GM19452 (cell line): Measurements from ENCODE around the gene RPAIN.
A peak's percentile ranks its signal among the peaks of the same experiment; 100 is the strongest.
"Not testable (repeated sequence)": the region's sequence is repeated elsewhere in the genome, so short reads cannot be mapped to it uniquely, and the experiment has no call there.

Experiments used
- ATAC-seq: cut with Tn5 transposase; IDR thresholded peaks from one replicate; pipeline ENCODE4 v1.9.1; 2021; ENCODE audit not compliant: unreplicated experiment

Gene RPAIN

GRCh38 chr17:5429191-5429887, 9.4 kb downstream of the RPAIN start:
- ATAC-seq: no peak

GRCh38 chr17:5430413-5430999, 10.5 kb downstream of the RPAIN start:
- no peak for ATAC-seq

DNA sequence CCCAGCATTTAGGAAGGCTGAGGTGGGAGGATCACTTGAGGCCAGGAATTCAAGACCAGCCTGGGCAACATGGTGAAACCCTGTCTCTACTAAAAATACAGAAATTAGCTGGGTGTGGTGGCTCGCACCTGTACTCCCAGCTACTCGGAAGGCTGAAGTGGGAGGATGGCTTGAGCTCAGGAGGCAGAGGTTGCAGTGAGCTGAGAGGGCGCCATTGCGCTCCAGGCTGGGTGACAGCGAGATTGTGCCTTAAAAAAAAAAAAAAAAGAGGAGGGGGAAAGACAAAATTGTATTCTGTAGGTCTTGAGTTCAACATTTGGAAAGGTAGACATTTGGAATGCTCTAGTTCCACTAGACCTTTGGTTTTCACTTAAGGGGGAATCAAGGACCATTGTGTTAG, 11.3 kb downstream of the RPAIN start:
- not testable (repeated sequence) for ATAC-seq

- no peak for ATAC-seq
Observed at GRCh38 chr17:5431949-5432556, 12.1 kb downstream of the RPAIN start.

DNA sequence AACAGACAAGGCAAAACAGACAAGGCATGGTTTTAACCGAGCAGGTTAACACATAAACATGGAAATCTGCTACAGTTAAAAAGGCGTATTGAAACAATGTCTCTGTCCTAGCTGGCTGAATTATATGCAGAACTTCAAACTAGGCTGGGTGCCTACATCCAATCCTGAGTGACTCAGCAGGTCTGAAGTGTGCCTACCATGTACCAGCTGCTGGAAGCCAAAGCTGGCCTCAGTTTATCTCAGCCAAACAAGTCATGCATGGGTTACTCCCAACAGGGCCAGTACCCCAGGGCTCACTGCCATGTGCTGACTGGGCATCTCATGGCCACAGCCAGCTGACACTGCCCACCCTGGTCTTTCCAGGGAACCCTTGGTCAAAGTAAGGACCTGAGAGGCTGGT, 15.0 kb downstream of the RPAIN start:
- ATAC-seq: no peak

GRCh38 chr17:5435781-5436315, 15.9 kb downstream of the RPAIN start:
- not testable (repeated sequence) for ATAC-seq

- no peak for ATAC-seq
Observed at GRCh38 chr17:5437721-5438317, 17.8 kb downstream of the RPAIN start.

DNA sequence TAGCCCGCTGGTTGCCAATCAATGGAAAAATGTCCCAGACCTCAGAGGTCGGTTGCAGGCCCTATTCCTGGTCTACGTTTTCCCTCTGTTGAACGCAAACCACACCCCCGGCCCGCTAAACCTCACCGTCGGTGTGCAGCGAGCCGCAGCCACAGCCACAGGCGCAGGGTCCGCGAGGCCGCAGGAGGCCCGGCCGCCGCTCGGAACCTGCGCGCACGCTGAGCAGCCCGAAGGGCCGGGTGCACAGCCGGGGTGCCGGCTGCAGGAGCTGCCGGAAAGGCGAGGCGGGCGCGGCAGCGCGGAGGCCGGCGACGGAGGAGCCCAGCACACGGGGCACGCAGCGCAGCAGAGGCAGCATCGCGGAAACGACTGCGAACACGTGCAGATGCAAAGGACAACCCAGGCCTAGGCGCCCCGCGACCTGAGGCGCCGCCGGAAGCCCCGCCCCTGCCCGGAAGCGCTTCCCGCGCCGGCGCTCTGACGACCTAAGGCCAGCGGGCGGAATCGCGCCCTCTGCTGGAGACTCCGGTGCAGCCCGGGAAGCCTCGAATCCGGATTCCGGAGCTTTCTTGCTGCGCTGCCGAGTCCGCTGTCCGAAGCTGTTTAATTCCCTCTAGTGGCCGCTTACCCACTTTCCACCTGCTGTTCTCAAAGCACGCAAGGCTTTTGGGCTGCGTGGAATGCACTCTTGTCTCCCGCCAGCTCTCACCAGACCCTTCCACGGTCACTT, 18.9 kb downstream of the RPAIN start, which contains the start of gene C1QBP:
Gene C1QBP (minus strand): TSS at position 440 of the 730 bp plus-strand sequence. CDS start 82 bp downstream, at position 358.
- ATAC-seq: peak; percentile 79

DNA sequence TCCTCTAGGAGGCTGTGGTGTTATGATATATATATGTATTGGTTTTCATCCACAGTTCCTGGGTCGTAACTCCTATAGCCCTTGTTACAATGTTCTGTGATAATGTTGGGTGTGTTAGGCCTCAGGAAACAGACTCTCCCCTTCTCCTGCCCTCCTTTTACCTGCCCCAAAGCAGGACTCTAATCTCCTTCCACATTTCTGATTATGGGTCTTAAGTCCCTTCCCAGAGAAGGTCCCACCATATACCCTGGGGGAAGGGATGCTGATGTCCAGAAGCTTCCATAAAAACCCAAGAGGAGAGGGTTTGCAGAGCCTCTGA, 19.4 kb downstream of the RPAIN start:
- no peak for ATAC-seq

DNA sequence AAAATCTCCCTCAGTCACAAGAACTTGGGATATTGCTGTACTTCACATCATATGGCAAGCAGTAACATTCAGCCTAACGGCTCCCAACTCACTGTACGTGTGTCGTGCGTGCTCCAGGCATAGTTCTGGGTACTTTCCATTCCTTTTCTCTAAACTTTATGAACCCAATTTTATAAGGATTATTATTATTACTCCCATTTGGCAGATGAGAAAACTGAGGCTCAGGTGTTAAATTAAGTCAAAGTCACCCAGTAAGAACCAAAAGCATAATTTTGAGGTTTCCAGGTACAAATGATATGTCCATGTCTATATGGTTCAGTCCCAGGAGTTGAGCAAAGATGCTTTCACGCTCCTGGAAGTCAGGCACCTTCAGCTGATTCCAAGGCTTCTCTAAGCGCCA, 23.7 kb downstream of the RPAIN start:
- ATAC-seq: no peak

GRCh38 chr17:5444209-5444608, 24.2 kb downstream of the RPAIN start:
- no peak for ATAC-seq

- ATAC-seq: no peak
Observed at GRCh38 chr17:5446786-5447185, 26.8 kb downstream of the RPAIN start.

- ATAC-seq: no peak
Observed at GRCh38 chr17:5464717-5465507, 44.9 kb downstream of the RPAIN start.

- ATAC-seq: no peak
Observed at GRCh38 chr17:5466295-5466694, 46.3 kb downstream of the RPAIN start.

DNA sequence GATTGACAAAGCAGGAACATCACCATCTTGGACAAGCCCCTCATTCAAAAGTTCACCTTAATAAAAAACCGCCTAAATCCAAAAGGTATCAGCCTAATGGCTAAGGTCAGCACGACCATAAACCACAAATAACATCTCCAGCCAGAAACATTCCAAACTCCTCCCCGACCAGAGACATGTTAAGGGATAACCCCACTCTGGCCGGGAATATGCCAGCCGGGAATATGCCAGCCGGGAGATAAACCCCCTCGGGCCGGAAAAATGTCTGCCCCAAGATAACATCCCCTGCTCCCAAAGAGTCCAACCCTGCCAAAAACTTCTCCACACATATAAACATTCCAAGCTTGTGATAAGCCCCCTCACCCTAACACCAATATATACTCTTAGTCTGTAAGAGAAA, 47.4 kb downstream of the RPAIN start:
- no peak for ATAC-seq

DNA sequence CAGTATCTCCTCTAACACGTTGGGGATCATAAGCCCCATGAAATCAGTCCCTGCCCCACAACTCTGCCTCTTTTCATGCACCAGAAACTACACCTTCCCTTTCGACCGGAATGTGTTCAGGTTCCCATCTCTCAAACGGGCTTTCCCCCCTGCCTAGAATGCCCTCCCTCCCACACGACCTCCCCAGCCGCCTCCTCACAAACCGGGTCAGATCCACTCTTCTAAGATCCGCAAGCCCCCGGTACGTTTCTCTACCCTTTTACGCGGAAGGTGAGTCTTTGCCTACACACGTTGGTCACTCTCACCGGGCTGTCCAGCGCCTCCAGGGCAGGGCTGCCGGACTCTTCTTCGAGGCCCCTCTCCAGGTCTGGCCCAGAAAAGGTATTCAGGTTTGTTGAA, 48.1 kb downstream of the RPAIN start:
- no peak for ATAC-seq

DNA sequence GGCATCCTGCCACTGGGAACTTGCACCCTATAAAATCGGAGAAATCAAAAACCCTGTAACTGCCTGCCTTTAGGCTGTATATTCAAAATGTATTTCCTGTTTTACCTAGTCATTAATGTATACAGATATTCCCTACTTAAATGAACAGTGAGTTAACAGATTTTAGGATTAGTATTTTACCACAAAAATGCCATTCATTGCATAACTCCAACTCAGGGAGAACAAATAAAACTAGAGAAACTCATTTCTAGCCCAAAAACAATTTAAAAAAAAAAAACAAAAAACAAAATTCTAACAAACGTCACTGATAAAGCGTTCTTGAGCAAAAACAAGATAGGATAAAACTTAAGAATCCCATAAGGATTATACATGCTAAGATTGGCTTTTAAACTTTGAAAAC, 52.5 kb downstream of the RPAIN start:
- ATAC-seq: no peak

DNA sequence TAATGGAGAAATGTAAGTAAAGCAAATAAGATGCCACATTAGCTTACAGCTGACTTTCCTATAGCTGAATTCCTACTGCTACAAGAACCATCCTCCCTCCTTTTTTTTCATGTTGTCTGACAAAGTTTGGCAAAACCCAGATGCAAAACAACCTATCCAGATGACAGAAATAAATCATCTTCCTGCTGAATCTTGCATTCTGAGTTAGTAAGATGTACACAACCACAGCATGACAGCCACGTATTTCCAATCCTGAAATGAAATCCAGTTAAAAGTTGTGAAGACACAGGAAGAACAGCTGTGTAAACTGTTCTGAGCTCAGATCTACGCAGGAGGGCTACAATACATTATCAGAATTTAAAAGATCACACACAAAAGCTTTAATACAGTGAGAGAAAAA, 53.9 kb downstream of the RPAIN start:
- ATAC-seq: no peak

DNA sequence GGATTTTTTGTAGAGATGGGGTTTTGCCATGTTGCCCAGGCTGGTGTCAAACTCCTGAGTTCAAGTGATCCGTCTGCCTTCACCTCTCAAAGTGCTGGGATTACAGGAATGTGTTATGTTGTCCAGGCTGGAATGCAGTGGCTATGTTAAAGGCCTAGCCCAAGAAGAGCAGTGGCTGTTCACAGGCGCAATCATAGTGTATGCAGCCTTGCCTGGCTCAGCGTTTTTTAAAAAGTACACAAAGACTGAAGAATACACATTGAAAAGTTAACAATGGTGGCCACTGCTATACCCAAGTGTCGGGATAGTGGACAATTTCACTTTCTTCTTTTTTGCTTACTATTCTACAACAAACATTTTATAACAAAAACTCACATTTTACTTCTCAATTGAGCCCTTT, 59.0 kb downstream of the RPAIN start:
- ATAC-seq: no peak

DNA sequence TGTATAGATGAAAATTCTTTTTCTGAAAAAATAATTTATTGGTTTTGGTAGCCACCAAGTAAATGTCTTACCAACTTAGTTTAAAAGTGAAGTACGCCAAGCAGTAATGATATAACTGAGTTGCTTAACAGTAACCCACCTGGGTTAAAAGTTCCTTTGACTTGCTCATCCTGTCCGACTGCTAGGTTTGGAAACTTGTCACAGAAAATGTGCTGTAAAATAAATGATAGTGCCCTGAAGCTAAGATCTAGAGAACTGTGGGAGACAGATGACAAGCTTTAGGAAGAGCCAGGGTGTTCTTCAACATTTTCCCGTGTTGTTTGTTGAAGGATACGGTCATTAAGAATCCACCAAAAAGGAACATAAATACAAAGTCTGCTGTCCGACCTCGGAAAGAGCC, 61.0 kb downstream of the RPAIN start:
- ATAC-seq: no peak
